HG03066 (cell line): ENCODE measurements around the gene BTBD2.

ENCODE experiments used
- ATAC-seq: cut with Tn5 transposase; IDR thresholded peaks from one replicate; pipeline ENCODE4 v1.9.1; 2021; ENCODE audit warnings: low read depth; ENCODE audit not compliant: unreplicated experiment

The BTBD2 gene

GRCh38 chr19:1968279-1969175 is 47.0 kb downstream of the BTBD2 start:
- ATAC-seq, result no peak

GRCh38 chr19:1967087-1967608 is 48.4 kb downstream of the BTBD2 start:
- no peak for ATAC-seq

- no peak for ATAC-seq
These were observed 52.8 kb downstream of the BTBD2 start for GRCh38 chr19:1962674-1963073.

- ATAC-seq, result no peak
These were observed 54.3 kb downstream of the BTBD2 start for GRCh38 chr19:1961000-1961883.

GRCh38 chr19:1959928-1960589 is 55.5 kb downstream of the BTBD2 start:
- ATAC-seq, result no peak

- no peak for ATAC-seq
These were observed 57.8 kb downstream of the BTBD2 start for GRCh38 chr19:1957562-1958248.

- ATAC-seq, result no peak
These were observed 58.5 kb downstream of the BTBD2 start for GRCh38 chr19:1956868-1957492.

GRCh38 chr19:1956122-1956494 is 59.4 kb downstream of the BTBD2 start:
- ATAC-seq, result no peak

GRCh38 chr19:1955171-1956121 is 60.1 kb downstream of the BTBD2 start:
- ATAC-seq, result no peak

GRCh38 chr19:1954532-1954933 is 61.0 kb downstream of the BTBD2 start:
- no peak for ATAC-seq

GRCh38 chr19:1953441-1954094 is 61.9 kb downstream of the BTBD2 start:
- no peak for ATAC-seq

- ATAC-seq, result no peak
These were observed 62.5 kb downstream of the BTBD2 start for GRCh38 chr19:1953037-1953436.

- ATAC-seq, result no peak
These were observed 62.9 kb downstream of the BTBD2 start for GRCh38 chr19:1952635-1953034.

- no peak for ATAC-seq
These were observed 64.9 kb downstream of the BTBD2 start for GRCh38 chr19:1950640-1951039.

- no peak for ATAC-seq
These were observed 66.0 kb downstream of the BTBD2 start for GRCh38 chr19:1949304-1950101.

- ATAC-seq, result no peak
These were observed 67.8 kb downstream of the BTBD2 start for GRCh38 chr19:1947651-1948209.

GRCh38 chr19:1945899-1946298 is 69.6 kb downstream of the BTBD2 start:
- no peak for ATAC-seq
